Measurements from ENCODE around the gene TCEA3. TPM values are rescaled to one million over a fixed set of nuclear protein-coding genes. Genes with fewer than 3 reads are reported as not detected.

The TCEA3 gene
- polyA plus RNA-seq, 1 donor (not counting 4 experiments of a cell fraction or from before 2014, with no cell fraction given): 0.38 TPM

DNA sequence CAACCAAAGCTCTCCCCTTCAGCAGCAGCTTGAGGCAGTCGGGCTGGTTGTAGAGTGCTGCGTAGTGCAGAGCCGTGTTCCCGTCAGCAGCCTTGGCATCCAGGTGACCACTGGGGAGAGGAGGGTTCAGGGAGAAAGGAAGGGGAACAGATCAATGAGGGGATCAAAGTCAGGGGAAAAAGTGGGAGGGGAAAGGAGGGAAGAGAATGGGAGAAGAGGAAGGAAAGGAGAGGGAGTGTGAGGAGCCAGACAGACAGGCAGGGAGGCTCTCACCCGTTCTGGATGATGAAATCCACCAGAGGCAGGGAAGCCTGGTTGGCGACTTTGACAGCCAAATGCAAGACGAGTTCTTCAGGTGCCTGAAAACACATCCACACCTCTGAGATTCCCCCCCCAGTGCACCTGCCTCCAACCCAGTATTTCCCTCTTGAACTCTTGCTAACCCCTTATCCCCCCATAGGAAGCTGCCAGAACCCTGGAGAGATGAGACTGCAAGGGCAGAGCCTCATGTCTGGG, 9.8 kb upstream of the TCEA3 start:
- H3K27ac ChIP-seq (ENCODE audit: control insufficient read depth, insufficient read depth, low read length): no peak overlapping the region
- no peak overlapping the region for H3K4me3 ChIP-seq (ENCODE audit: control insufficient read depth in 2 of 3, extremely low read depth in 1 of 3, insufficient read depth in 2 of 3, low read depth in 1 of 3, low read length in 3 of 3)
- H2AFZ ChIP-seq (ENCODE audit: control insufficient read depth, low read length): no peak overlapping the region
- H3K4me1 ChIP-seq (ENCODE audit: control insufficient read depth, extremely low read depth, insufficient read depth, low read length): no peaks in the 10 kb centered on the region
- TF ChIP-seq, protein P1, sequence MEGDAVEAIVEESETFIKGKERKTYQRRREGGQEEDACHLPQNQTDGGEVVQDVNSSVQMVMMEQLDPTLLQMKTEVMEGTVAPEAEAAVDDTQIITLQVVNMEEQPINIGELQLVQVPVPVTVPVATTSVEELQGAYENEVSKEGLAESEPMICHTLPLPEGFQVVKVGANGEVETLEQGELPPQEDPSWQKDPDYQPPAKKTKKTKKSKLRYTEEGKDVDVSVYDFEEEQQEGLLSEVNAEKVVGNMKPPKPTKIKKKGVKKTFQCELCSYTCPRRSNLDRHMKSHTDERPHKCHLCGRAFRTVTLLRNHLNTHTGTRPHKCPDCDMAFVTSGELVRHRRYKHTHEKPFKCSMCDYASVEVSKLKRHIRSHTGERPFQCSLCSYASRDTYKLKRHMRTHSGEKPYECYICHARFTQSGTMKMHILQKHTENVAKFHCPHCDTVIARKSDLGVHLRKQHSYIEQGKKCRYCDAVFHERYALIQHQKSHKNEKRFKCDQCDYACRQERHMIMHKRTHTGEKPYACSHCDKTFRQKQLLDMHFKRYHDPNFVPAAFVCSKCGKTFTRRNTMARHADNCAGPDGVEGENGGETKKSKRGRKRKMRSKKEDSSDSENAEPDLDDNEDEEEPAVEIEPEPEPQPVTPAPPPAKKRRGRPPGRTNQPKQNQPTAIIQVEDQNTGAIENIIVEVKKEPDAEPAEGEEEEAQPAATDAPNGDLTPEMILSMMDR (optimal IDR thresholded peaks at IDR 0.05 in 1 of 3, IDR thresholded peaks at IDR 0.05 in 1 of 3, conservative IDR thresholded peaks at IDR 0.05 in 1 of 3; ENCODE audit: extremely low read depth in 1 of 3, insufficient read depth in 2 of 3, low read length in 3 of 3): no peak
- no peak for TF ChIP-seq EZH2 (IDR thresholded peaks at IDR 0.05; ENCODE audit: low read length)
- no peak overlapping the region for H3K9ac ChIP-seq (ENCODE audit: control insufficient read depth, extremely low read depth, insufficient read depth, low read length)
- dilution Hi-C loops (cut with MboI; ENCODE audit: extremely low pct_ligation_motif_present, low sequenced_read_pairs): no loop called here
- DNase-seq (ENCODE audit: low read depth, low spot score): no peak
- no peaks in the 10 kb centered on the region for H4K20me1 ChIP-seq (ENCODE audit: control insufficient read depth, extremely low read depth, insufficient read depth, low read length)
- H3K36me3 ChIP-seq (ENCODE audit: control insufficient read depth in 2 of 2, extremely low read depth in 1 of 2, insufficient read depth in 2 of 2, low read length in 2 of 2): peaks cover 0 to 32% of the 10 kb centered on the region in 2 experiments
- no peaks in the 10 kb centered on the region for H3K9me1 ChIP-seq (ENCODE audit: control insufficient read depth, extremely low read depth, insufficient read depth, low read length)
- H3K4me2 ChIP-seq (ENCODE audit: control insufficient read depth, extremely low read depth, insufficient read depth, low read depth, low read length): no peak overlapping the region
- H3K79me2 ChIP-seq (ENCODE audit: control insufficient read depth, insufficient read depth, low read length): no peaks in the 10 kb centered on the region
- FAIRE-seq: no peak
- no peaks in the 10 kb centered on the region for H3K9me3 ChIP-seq (ENCODE audit: control insufficient read depth, low read depth, low read length)
- no peaks in the 10 kb centered on the region for H3K27me3 ChIP-seq (ENCODE audit: control insufficient read depth, extremely low read depth, insufficient read depth, low read length)

DNA sequence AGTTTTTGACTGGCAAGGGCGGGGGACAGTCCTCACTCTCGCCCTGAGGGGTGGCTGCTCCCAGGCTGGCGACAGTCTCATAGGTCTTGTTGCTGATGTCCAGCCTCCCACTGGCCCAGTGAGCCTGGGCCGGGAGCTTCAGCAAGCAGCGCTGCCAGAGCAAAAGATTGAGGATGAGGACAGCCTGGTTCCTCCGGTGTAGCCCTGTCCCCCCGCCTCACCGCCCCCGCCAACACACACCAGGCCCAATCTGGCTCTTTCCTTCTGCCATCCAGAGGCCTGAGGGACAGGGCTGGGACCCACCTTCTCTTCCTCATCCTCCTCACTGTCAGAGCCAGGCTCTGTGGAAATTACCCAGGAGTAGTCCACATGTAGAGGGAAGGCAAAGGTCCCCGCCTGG, 8.6 kb upstream of the TCEA3 start:
- TF ChIP-seq, protein P1 (optimal IDR thresholded peaks at IDR 0.05 in 1 of 3, IDR thresholded peaks at IDR 0.05 in 1 of 3, conservative IDR thresholded peaks at IDR 0.05 in 1 of 3; ENCODE audit: extremely low read depth in 1 of 3, insufficient read depth in 2 of 3, low read length in 3 of 3): no peak
- no peak for TF ChIP-seq EZH2 (IDR thresholded peaks at IDR 0.05; ENCODE audit: low read length)
- DNase-seq (ENCODE audit: low read depth, low spot score) (no peak), FAIRE-seq (no peak)
- Histone ChIP-seq H3K9me1 (ENCODE audit: control insufficient read depth, extremely low read depth, insufficient read depth, low read length) (no peaks in the 10 kb centered on the region), H3K27me3 (ENCODE audit: control insufficient read depth, extremely low read depth, insufficient read depth, low read length) (peaks cover 11% of the 10 kb centered on the region), H3K9ac (ENCODE audit: control insufficient read depth, extremely low read depth, insufficient read depth, low read length) (no peak overlapping the region), H3K4me1 (ENCODE audit: control insufficient read depth, extremely low read depth, insufficient read depth, low read length) (no peaks in the 10 kb centered on the region), H2AFZ (ENCODE audit: control insufficient read depth, low read length) (no peak overlapping the region), H3K79me2 (ENCODE audit: control insufficient read depth, insufficient read depth, low read length) (no peaks in the 10 kb centered on the region), H4K20me1 (ENCODE audit: control insufficient read depth, extremely low read depth, insufficient read depth, low read length) (no peaks in the 10 kb centered on the region), H3K9me3 (ENCODE audit: control insufficient read depth, low read depth, low read length) (no peaks in the 10 kb centered on the region), H3K36me3 (ENCODE audit: control insufficient read depth in 2 of 2, extremely low read depth in 1 of 2, insufficient read depth in 2 of 2, low read length in 2 of 2) (peaks cover 0 to 30% of the 10 kb centered on the region in 2 experiments), H3K4me3 (ENCODE audit: control insufficient read depth in 2 of 3, extremely low read depth in 1 of 3, insufficient read depth in 2 of 3, low read depth in 1 of 3, low read length in 3 of 3) (no peak overlapping the region), H3K27ac (ENCODE audit: control insufficient read depth, insufficient read depth, low read length) (no peak overlapping the region), H3K4me2 (ENCODE audit: control insufficient read depth, extremely low read depth, insufficient read depth, low read depth, low read length) (no peak overlapping the region)
- dilution Hi-C loops (cut with MboI; ENCODE audit: extremely low pct_ligation_motif_present, low sequenced_read_pairs): no loop called here

Measured in keratinocyte (primary cell).